HG03175 (cell line): ENCODE data around the gene LRP1B.

ENCODE experiments used
- ATAC-seq: cut with Tn5 transposase; IDR thresholded peaks from one replicate; pipeline ENCODE4 v1.9.1; 2021; ENCODE audit warnings: mild to moderate bottlenecking, moderate library complexity; ENCODE audit not compliant: unreplicated experiment

LRP1B gene

GRCh38 chr2:141959941-141960340 is 170.9 kb downstream of the LRP1B start:
- no peak for ATAC-seq

DNA sequence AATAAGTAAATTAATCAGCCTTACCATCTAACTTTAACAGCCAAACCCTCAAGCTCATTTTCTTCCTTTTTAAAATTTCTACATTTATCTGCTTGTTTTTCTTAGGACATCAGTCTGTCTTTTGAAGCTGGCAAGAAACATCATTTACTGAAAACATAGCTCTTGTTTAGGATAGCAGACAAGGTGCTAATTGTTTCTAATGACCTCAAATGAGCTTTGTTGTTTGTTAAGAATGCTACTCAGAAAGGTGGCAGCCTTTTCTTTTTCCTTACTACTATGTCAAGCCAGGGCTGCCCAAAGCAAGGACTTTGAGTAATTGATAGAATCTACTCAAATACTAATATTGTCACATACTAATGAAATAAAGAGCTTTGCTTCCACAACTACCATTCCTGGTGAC is 171.8 kb downstream of the LRP1B start:
- ATAC-seq, result no peak

- ATAC-seq, result no peak
These were observed 172.9 kb downstream of the LRP1B start for GRCh38 chr2:141957827-141958450.

GRCh38 chr2:141957321-141957720 is 173.5 kb downstream of the LRP1B start:
- no peak for ATAC-seq

GRCh38 chr2:141947396-141948114 is 183.3 kb downstream of the LRP1B start:
- no peak for ATAC-seq

DNA sequence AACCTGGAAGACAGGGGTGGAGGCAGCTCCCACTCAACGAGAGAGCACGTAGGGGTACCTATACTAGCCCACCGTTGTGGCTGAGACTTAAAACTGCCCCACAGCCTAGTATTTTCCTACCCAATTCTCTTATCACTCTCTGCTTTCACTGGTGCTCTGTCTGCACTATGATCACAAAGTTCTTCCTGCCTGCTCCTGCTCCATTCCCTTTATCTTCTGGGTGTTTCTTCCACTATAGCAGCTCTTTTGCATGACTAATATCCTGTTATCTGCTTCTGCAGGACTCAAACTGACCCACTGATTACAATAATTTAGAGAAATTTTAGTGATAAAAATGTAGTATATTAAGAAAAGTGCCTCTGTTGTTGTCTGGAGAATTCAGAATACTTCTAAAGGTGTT is 184.8 kb downstream of the LRP1B start:
- no peak for ATAC-seq

- no peak for ATAC-seq
These were observed 186.9 kb downstream of the LRP1B start for GRCh38 chr2:141943918-141944317.

DNA sequence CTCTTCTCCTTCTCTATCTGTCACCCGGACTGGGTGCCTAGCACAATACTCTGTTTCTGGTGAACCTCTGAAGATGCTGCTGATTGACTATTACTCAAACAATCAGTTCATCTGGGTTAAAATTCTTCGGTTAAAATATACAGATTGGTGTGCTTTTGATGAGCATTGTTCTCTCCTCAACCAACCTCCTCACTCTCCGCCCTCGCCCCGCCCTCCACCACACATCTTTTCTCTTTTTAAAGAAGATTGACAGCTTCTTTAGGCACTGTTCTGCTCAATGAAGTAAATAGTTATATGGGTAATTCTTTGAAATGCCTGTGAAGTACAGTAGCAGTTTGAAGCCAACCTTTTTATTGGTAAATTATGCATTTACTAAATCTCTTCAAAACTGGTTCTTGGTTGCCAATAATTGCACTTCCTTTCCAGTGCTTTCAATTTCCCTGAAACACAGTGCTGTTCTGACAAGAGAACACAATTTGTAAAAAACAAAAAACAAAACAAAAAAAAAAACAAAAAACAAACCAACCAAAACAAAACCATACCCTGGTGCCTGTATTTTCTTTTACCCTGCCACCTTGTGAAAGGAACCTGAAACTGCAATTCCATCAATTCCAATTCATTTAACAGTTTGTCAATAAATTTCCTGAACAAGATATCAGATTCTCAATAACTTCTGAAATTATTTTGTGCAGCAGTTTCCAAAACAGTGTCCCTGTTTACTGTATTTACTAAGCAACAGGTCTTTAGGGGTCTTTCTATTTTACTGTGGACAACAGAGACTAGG is 188.6 kb downstream of the LRP1B start:
- ATAC-seq, result no peak

DNA sequence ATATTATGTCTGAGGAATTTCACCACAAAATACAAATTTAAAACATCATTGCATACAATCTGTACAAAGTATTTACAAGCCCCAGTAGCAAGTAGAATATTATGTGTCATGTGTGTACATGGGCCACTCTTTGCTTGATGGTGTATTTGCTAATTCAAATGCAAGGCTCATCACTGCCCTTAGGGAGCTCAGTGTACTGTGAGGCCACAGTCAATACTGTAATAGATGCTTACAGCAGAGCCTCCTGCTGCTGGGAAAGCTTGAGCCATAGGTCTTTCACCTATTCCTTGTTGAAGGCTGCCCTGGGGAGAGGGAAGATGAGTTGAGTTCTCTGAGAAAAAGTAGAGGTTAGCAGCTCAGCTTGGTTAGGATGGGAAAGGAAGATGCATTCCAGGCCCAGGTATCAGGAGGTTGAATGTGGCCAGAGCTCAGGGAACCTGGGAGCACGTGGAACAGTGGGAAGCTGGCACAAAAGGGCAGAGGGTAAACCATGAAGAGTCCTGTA is 189.6 kb downstream of the LRP1B start:
- no peak for ATAC-seq

DNA sequence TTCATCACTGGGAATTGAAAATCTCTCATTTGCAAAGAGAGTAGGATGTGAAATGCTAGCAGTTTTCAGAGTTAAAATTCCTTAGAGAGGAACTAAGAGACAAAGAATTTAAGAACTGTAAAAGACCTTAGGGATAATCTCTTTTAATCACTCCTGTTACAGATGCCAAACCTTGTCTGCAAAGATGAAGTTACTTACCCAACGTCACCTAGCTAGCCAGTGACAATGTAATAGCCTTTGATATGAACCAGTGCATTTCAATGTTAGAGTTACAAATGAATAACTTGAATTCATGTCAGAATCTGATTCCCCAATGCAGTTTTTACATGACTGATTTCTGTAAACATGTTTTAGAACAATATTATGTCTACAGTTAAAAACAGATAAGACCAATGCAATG is 190.1 kb downstream of the LRP1B start:
- ATAC-seq, result no peak

DNA sequence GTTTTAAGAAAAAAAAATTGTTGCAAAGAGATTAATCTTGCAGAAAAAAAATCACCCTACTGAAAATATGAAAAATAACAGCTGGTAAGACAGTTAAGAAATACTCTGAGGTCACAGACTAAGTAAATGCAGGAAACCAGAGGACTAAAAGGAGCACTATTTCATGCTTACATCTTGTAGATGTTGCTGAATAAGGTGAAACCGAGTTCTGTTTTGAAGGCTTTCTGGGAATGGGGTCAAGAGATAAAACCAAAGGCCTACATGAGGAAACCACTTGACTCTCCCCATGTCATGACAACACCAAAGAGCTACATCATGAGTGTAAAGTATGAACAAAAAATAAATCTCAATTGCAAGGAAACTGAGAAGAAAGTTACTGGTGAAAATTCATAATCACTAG is 197.6 kb downstream of the LRP1B start:
- ATAC-seq, result no peak

DNA sequence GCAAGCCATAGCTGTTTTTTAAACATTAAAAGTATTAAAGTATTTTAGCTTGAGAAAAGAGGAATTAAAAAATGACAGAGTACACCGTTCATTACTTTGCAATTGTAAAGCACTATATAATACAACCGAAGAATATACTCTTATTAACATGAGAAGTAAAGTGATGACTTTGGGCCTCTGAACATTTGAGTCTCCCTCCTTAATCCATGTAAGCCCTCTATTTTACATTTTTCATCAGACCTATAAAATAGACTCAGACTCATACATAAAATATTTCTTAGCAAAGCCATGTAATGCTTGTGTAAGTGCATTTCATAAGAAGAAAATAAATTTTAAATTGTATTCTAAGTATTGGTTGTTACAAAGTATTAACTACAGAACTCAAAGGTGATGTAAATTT is 198.6 kb downstream of the LRP1B start:
- no peak for ATAC-seq

GRCh38 chr2:141931797-141932196 is 199.0 kb downstream of the LRP1B start:
- no peak for ATAC-seq

DNA sequence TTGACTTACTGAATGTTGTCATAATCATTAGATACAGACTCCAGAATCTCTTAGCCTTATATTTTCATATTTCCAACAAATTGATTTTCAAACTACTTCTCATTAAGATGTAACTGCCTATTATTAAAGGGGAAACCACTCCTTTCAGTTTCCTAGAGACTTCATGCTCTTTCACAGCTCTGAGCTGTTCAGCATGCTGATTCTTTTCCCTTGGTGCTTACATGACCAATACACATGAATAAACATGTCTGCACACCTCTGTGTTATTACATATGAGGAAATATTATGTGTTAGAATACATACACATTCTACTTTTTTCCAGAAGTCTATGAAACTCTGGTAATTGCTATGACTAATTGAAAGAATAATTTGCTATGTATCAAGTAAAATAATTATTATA is 200.0 kb downstream of the LRP1B start:
- no peak for ATAC-seq

DNA sequence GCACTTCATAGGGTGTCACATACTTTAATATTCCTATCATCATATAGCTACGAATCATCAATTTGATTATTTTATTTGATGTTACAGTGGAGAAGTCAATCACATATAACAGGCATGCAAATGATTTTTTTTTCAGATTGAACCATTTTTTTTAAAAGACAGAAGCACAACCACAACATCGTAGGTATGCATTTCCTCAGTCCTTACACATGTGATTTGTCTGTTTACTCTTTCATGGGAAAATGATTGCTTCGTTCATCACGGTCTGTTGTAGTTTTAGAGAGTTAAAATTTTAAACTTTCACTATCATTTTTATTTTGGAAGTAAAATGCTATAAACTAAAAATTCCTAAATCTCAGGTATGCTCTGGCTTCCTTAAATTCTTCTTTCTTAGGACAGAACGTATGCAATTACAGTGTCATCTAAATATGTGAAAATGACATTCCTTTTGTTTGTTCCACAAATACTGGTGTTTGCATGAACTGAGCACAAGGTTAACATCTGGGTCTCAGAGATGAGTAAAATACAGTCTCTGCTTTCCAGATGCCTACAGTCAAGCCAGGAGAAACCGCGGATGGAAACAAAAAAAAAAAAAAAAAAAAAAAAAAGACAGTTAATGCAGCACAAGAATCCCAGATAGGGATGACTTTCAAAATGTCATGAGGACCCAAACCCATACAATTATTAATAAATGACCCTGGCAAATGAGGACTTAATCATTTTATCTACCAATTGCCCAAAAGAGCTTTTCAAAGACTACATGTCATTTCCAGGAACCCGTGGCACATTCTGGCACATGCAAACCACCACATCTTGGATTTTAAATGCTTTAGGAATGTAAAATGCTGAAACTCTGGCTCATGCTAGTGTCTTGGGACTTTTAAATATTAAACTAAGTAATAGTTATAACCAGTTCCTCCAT is 201.2 kb downstream of the LRP1B start:
- ATAC-seq, result no peak

GRCh38 chr2:141928476-141928875 is 202.3 kb downstream of the LRP1B start:
- ATAC-seq, result no peak

DNA sequence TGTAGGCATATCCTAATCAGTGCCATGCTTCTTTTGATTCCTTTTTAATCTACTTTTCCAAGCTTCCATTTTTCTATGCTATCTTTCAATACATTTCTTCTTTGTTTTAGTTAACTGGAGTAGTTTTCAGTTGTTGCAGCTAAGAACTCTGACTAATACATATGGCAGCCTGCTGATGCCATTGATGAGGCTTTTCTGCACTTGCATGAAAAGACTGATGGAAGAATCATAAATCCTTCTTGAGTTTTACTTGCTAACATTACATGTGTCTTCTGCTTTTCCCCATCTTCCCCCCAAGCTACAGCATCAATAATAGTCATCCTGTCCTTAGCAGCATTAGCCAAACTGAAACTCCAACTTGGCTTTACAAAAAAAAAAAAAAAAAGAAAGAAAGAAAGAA is 203.3 kb downstream of the LRP1B start:
- ATAC-seq, result no peak

DNA sequence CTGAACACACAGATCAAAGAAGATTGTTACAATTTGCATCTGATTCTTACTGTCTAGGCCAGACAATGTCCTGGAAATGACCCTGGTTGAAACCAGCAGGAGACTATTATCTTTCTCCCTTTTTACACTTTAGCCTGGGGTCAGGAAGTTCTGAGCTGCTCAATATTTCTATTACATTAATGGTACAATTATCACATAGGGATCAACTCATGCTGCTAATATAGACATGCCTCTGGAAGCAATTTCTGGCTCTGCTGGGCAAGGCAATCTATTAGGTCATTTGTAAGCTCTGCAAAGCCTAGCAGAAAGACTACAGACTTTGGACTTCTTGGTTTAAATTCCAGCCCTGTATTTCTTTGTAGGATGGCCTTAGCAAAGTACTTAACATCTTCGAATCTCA is 205.3 kb downstream of the LRP1B start:
- no peak for ATAC-seq

GRCh38 chr2:141923657-141924056 is 207.2 kb downstream of the LRP1B start:
- no peak for ATAC-seq

DNA sequence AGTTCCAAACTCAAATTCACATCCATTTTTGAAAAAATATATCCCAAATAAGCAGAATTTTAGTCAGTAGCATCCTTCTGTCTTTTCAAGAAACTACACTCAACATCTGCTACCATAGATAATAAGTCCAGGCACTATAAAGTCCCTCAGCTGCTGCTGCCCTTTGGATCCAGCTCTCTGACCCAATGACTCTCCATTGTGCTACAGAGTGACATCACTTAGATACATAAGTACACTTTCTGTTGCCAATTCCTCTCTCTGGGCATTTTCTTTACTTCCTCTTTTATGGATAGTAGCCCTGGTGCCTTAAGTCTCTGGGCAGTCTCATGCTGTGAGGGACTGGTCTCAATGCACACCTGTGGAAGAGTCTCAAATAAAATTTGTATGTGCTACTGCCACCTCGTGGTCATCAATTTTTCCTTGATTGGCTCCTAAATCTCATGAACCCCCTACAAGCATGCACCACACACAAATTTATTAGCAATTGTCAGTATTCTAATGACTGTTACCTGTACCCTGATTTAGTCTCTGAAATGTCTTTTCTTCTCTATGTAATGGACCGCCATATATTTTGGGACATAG is 219.2 kb downstream of the LRP1B start:
- ATAC-seq, result peak; percentile 85
